GM19240 (cell line): ENCODE data around the gene KAZN.

Experiments used
- DNase-seq: peaks from one replicate; pipeline ENCODE4 v3.0.0; 2011; ENCODE audit warnings: low spot score; ENCODE audit not compliant: insufficient read length

Gene KAZN

DNA sequence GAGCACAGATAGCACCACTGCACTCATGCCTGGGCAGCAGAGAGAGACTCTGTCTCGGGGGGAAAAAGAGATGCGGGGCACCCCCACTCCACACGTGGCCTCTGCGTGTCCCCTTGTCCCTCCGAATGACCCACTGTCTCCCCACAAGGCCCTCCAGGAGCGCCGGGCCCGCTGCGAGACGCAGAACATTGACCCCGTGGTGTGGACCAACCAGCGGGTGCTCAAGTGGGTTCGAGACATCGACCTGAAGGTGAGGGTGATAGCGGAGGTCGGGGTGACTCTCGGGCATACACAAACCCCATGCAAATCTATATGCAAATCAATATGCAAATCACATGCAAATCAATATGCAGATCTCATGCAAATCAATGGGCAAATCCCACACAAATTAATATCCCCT, 504.7 kb downstream of the KAZN start:
- DNase-seq: no peak

DNA sequence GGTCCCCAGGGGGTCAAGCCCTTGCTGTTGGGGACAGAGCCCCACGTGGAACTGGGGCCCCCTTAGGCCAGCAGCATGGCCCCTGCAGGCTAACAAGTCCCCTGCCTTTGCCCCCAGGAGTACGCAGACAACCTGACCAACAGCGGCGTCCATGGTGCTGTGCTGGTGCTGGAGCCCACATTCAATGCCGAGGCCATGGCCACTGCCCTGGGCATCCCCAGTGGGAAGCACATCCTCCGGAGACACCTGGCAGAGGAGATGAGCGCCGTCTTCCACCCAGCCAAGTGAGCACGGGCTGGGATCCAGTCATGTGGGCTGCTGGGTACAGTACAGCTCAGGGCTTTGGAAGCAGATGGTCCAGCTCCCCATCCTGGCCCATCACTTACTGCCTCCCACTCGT, 505.4 kb downstream of the KAZN start:
- DNase-seq: no peak

DNA sequence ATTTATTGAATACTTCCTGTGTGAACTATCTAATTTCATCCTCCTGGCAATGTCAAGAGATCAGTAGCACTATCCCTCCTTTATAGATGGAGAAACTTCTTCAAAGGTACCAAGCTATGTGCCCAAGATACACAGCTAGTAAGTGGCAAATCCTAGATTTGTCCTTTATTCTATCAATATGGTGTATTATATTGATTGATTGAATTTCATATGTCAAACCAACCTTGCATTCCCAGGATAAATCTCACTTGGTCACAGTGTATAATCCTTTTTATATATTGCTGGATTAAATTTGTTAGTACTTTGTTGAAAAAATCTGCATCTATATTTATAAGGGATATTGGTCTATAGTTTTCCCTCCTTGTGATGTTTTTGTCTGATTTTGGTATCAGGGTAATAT, 506.3 kb downstream of the KAZN start:
- DNase-seq: no peak

DNA sequence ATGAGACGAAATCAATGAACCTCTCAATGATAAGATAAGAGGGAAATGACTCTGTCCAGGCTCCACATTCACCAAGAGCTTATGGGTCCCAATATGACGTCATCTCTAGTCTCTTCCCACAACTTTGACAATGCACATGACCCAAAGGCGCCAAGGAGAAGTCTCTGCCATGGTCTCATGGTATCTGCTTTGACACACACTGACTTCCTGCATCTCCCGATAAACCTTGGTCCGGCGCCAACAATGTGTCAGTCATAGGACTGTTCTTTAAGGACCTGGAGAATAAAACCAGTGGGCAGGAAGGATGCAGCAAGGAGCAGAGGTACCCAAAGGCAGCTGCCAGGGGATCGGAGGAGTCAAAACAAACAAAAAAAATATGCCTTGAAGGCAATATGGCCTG, 508.1 kb downstream of the KAZN start:
- DNase-seq: no peak

DNA sequence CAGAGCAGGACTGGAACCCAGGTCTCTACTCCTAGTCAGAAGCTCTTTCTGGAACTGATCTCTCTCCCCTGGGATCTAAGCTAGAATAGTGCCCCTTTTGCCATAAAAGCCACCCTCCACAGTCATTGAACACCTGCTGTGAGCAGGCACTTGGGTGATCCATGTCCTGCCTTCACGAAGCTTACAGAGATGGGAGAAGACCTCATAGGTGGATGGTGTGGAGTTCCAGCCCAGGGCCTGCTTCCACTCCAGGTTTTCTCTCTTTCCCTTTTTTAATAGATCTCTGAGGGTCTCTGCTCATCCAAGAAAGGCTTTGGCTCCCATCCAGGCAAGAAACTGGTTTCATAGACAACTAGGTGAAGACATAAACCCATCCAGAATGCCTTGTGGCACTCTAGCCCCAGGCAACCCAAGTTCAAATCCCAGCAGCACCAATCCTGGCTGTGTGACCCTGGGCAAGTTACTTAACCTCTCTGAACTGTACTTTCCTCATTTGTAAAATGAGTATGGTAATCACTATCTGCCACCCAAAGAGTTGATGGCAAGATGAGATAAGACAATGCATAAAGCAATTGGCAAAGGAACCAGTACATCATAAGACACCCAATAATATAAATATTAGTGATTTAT, 508.7 kb downstream of the KAZN start:
- DNase-seq: no peak

DNA sequence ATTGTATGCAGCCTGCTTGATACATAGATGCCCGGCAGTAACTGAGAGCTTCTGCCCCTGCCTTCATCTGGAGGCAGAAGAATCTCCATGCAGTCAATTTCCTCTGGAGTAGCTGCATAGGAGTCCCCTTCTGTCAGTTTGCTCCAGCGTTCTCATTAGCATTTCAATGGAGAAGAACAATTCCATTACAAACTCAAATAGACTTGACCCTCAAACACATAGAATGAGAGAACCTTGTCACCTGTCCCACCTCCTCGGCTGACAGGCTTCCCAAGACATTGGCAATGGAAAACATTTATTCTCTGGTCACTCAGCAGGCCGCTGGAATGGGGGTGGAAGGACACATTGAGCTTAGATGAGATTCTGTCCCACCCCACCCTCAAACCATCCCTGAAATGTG, 509.4 kb downstream of the KAZN start:
- DNase-seq: no peak

DNA sequence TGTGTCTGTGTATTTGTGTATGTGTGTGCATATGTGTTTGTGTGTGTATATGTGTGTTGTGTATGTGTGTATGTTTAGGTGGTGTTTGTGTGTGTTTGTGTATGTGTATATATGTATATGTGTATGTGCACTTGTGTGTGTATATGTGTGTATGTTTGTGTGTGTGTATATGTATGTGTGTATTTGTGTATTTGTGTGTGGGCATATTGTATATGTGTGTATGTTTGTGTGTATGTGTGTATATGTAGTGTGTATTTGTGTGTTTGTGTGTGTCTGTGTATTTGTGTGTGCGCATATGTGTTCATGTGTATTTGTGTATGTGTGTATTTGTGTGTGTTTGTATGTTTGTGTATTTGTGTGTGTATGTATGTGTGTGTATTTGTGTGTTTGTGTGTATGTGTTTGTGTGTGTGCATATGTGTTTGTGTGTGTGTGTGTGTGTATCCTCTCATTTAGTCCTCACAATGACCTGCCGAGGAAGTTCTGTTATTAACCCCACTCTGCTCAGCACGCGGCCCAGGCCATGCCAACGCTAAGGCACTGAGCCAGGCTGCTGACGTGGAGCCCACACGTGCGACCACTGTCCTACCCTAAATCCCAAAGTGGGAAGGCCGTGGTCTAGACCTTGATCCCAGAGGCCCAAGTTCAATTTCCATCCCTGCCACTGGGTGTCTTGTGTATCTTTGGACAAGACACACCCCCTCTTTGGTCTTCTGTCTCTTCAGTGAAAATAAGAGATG, 511.8 kb downstream of the KAZN start:
- DNase-seq: no peak

DNA sequence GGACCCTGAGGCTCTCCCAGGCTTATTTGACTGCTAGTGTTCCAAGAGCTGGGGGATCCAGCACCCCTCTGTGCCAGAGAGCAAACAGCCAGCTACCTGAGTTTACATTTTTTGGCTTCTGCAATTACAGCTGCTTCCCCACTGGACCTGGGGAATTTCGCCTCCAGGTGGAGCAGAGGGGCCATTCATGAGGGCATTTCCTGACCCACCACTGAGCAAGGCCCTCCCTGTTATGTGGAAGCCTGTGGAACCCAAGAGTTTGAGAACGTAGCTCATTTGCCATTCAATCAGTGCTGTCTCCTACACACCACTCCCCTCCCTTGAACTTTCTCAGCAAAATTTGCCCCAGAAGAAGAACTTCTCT, 512.4 kb downstream of the KAZN start:
- no peak for DNase-seq

DNA sequence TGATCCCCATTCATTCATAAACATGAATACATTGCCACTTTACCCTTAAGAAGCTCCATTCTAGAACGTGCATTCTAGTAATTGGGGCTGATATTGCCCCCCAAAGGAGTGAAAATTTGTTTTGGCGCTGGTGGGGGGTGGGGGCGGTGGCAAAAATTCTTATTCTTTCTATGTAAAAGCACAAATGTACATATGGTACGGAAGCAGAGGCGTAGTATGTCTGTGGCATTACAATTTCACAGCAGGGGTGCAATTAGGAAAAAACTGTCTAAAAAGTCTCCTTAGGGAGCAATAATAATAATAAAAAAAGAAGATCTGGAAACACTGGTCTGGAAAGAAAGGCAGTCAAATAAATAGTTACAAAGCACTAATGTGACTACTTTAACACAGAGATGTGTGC, 514.7 kb downstream of the KAZN start:
- DNase-seq: no peak

DNA sequence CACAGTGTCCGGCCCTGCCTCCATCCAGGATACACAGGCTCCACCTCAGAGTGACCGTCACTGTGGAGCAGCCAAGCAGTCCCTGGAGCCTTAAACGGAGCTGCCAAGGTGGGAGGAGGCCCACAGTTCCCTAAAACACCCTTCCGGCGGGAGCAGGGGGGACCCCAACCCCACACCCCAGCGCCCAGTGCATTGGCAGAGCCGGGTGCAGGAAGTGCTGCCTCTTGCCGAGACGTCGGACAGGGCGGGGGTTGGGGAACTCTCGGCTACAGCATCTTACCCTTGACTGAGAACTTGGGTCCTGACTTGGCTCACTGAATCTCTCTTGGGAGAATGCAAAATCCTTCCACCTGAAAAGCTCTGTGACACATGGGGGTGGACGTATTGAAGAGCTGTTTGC, 516.4 kb downstream of the KAZN start:
- DNase-seq: no peak

DNA sequence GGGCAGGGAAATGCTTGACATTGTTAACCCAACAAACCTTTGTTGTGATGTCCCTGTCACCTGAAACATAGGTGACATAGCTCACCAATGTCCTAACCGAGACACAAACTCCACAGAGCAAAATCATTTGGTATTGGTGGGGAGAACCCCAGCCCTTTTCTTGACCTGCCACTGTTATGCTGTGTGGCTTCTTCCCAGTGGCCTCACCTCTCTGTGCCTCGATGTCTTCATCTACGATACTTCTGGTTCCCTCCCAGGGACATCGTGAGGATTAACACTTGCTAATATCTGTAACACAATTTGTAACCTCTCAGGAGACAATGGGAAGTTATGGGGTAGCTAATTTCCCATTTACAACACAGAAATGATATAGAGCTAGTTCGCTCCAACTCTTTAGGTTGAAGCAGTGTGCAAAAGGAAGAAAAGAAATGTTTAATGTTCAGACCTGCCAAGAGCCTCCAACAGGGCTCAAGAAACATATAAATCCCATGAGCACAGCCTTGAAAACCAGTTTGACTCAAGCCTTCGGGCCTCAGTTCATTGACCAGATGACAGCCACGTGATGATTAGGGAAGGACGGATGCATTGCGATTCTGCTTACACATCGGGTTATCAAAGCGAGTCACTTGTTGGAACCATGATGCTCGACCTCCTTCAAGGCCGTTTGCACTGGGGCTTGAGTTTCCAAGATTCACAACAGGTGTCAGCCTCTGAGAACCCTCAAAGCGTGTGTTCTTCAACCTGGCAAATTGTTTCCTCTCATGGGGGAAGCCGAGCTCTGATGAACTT, 517.3 kb downstream of the KAZN start:
- DNase-seq: no peak

DNA sequence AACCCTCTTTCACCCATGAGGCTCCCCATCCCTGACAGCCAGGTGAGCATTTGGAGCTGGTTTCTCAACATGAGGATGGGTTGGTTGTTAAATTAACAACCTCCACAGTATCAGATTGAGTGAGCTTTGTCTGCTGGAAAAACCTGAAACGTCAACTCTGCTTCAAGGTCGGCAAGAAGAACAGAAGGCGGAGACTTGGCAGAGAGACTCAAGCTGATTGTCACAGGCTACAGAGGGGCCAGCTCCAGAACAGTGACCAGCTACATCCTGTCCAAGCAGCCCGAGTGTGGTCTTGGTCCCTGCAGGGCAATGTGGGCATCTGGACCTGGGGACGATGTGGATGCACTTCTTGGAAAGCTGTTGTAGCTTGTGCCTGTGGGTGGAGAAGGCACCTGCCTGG, 518.5 kb downstream of the KAZN start:
- DNase-seq: no peak

DNA sequence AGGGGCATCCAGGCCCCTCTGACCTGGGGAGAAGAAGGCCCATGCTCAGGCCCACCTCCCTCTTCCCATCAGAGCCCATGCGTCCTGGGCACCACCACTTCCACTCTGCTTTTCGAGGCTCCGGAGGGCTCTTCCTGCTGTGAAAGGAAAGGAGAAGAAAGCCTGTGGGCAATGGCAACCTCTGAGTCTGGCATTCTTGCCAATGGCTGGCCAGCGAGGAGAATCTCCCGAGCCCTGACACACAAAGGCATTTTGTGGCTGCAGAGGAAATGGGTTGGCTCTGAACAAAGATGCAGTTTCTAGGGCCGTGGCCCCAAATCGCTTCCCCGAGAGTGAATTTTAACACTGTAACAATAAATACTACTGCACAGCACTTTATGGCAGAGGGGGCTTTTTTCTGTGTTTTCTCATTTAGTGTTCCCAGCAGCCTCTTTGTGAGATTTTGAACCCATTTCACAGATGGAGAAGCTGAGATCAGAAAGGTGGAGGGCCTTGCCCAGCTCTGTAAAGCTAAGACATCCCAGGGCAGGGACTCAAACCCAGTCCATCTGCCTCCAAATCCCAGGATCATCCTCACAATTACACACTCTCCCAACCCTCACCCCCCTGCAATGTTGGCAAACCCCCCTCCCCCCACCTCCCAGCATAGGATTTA, 519.3 kb downstream of the KAZN start:
- no peak for DNase-seq

DNA sequence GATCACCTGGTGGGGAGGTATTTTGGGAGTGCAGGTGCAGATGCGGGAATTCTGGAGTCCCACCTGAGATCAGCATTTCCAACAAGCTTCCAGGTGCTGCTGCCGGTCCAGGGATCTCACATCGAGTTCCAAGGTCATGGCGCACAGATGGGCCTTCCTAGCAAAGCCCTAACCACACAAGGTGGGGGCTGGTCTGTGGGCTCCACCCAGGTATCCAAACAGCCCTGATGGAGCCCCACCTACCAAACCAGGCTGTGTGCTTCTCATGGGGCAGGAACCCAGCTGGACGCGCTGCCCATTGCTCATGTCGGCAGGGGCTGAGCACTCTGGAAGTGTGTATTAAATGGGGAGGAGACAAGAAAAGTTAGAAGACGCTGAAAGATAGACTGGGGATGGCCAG, 520.1 kb downstream of the KAZN start:
- no peak for DNase-seq

DNA sequence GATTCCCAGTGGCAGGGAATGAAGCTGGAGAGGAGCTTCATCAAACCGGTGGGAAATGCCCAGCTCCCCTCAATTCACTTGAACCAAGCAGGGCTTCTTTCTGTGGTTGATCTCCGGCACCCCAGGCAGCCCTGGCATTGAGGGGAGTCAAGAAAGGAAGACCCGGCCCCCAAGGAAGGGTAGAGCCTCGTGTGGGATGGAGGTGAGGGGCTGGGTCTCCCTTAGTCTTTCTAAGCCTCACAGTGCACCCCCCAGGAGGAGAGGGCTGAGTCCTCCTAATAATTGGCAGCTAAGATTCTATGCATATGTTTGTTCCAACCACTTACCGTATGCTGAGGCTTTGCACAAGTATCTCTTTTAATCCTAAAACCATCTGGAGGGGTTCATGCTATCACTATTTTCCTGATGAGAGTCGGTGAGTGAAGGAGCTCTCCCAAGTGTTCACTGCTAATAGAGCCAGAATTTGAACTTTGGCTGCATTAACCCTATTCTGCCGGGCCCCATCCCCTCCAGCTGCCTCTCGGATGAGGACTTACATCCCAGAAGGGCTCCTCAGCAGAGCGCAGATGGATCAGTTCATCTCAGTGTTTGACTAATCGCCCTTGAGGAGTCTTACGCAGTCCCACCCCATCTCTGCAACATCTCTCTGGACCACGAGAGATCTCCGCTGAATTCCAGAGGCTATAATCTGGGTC, 521.9 kb downstream of the KAZN start:
- no peak for DNase-seq

DNA sequence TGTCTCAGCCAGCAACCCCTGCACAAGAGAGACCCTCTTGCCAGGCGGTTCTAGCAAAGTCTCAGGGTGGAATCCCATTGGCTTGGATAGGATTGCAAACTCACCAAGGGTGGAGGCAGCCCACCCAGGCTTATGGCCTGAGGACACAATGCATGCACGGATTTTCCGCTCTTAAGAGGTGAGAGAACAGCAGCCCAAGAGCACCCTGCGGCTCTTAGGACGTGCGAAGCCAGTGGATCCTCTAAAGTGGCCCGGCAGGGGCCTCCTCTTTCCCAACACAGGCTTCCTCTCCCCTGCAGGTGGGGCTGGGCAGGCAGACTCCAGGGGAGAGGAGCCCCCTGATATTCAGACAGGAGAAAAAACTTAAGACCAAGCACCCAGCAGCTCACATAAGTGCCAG, 523.8 kb downstream of the KAZN start:
- DNase-seq: no peak

DNA sequence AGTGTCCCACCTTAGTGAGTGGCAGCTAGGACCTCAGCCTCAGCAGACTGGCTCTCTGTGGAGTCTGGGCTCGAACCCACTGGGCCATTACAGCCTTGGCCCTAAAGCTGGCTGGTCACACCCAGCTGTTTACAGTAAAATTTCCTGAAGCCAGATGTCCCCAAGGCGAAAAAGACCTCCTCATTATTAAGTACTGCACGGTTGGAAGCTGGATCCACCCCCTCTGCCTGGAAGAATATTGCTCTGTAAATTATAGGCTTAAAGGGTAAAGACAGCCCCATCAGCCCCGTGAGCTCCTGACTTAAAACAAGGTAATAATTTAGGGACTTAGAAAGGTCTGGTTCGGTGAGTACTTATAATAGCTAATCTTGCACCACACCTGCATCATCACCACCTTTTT, 524.8 kb downstream of the KAZN start:
- DNase-seq: no peak

DNA sequence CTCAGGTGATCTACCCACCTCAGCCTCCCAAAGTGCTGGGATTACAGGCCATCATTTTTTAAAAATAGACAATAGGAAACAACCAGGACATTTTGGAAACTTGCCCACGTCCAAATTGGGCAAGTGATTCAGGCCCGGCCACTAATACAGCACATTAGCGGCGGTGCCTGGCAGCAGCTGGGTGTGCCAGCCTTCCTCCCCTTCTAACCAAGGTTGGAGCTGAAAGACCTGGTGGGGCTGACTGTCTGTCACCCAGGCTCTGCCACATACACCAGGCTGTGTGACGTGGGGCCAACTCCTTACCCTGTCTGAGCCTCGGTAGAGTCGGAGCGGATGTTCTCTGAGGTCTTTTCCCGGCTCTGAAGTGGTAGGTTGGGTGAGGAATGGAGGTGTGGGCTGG, 525.4 kb downstream of the KAZN start:
- no peak for DNase-seq

DNA sequence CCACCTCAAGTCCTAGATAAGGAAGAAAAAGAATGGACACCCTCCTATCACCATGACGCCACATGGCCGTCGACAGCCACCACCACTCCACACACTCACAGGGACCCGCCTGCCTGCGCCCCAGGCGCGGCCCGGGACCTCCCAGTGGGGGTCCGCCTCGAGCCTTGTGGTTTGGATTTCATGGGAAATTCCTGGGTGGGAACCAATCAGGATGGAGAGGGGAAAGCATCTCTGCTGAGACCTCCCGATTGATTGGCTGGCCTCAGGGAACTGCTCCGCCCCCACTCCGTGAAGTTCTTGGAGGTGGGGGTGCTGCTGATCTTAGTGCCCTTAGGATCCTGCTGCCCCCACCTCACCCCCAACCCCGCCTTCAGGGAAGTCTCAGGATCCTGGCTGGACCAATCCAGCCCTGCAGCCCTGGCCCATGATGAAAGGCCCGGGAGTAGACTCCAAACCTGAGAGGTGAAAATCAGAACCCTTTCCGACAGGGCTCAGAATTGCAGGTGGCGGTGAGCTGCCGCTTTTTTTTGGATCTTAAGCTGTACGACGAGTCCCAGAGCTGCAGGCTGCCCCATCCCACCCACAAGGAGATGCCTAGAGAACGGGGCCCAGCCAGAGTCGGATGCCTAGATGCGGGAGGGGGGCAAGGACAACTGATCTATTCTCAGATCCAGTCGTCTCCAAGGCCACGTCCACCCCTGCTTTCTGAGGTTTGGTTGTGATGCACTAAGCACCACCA, 526.0 kb downstream of the KAZN start:
- no peak for DNase-seq

DNA sequence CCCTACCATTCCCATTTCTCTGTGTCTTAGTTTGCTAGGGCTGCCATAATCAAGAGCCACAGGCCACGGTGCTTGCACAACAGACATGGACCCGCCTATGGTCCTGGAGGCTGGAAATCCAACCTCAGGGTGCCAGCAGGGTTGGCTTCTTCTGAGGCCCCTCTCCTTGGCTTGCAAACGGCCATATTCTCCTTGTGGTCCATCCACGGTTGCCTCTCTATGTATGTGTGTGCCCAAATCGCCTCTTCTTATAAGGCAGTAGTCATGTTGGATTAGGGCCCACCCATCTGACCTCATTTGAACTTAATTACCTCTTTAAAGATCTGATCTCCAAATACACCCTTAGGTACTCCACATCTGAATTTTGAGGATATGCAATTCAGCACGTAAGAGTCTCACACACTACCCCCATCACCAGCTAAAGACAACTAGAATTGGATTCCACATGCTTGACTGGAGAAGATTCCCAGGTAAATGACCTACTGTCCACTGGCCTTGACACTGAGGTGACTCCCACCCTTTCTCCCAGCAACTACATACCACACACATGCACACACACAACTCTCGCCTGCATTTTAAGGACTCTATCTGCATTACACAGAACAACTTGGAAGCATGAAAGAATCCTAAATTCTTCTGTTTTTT, 526.7 kb downstream of the KAZN start:
- no peak for DNase-seq
